SHP77 treated with DMSO at 0.1 percent for 48 hours (cell line): ENCODE data around the gene SIK1.
"Not testable (repeated sequence)": the region's sequence is repeated elsewhere in the genome, so short reads cannot be mapped to it uniquely, and the experiment has no call there.

Experiments
- DNase-seq: peaks from one replicate; lab custom pipeline; 2025; lab: John Stamatoyannopoulos, UW

Gene SIK1

DNA sequence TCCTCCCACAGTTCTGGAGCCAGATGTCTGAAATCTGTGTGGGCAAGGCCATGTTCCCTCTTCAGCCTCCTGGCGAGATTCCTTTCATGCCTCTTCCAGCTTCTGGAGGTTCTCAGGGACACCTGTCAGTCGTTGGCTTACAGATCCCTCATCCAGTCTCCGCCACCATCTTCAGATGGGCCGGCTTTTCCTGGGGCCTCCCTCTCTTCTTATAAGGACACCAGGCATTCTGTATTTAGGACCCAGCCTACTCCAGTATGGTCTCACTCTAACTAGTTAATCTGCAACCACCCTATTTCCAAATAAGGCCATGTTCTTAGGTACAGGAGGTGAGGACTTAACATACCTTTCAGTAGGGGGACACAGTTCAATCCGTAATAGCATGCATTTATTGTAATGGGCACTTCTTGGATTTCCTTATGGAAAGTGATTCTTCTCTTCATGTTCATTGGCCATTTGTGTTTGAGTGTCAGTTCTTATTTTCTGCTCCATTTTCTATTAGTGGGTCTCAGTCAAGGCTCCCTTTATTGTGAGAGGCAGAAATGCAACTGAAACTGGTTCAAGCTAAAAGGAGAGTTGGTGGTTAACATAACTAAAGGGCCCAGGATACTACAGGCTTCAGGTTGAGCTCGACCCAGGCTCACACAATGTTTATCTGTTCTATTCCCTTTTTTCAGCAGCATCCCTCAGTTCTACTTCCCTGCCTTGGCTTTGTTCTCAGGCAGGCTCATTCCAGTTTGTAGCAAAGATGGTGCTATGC lies 12.6 kb upstream of the SIK1 start:
- DNase-seq = not testable (repeated sequence)

DNA sequence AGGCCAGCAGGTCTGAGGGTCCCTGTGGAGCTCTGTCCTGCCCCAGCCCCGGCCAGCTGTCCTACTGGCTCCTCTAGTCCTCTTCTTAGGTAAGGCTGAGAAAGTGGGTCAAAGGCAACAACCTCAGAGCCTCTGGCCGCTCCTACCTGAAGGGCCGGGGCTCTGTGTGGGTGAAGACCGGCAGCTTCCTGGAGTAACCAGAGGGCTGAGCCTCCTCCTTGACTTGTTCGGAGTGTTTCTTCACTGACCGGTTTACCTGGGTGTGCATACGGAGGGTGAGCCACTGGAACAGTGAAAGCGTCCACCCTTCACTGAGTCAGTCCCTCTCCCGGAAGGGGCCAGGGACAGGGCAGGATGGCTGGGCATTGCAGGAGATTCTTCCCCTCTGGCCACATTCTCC lies 9.3 kb upstream of the SIK1 start:
- DNase-seq = not testable (repeated sequence)

DNA sequence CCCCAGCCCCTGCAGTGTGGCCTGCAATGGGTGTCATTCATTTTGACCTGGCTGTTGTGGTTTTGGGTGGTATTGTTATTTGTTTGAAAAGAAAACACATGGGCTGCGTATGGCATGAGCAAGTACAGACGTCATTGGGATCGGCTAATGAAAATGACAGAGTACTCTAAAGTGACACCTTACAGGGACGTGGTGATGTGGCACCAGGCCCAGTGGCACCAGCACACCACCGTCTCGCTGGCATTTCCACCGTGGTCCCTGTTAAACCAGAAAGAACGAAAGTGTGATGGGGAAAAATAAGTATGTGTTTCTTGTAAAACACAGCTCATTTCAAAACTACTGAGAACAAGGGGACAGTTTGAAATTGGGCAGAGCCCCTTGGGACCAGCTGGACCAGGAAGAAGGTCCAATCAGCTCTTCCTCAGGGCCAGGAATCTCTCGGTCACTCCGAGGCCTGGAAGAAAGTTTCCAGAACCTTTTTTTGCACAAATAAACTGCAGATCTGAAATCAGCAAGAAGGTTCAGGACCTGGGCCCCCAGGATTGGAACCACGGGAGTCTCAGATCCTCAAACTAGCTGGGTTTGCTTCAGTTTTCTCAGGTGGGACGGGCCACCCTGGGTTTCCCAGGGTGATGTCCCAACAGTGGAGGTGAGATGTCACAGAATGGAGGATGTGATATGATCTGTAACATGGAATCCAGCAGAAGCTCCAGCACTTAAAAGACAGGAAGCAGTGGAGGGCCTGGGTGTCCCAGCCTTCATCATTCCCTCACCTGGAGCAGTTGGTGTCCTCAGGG lies 6.6 kb upstream of the SIK1 start:
- not testable (repeated sequence) for DNase-seq

DNA sequence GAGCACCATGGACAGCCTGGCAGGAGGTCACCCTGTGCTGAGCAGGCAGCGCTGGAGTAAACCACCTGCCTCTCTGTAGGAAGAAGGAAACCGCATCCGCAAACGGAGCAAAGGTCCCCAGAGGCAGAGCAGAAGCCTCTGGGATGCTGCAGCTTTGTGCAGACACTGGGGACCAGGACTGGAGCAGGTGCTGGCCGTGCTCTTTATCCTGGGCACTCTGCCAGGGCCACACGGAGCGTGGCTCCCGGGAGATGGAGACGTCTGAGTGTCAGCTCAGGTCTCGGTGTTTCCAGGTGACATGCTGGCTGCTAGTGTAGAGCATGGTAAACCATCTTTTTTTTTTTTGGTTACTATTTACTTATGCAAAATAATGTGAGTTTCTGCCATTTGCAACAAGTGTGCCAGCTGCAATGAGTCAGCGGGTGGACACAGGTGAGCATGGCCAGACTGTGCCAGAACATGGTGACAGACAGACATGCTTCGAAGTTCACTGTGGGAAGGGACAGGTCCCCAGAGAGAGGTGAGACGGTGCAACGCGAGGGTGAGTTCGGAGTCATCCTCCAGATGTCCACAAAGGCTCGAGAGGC lies 4.0 kb upstream of the SIK1 start:
- DNase-seq = not testable (repeated sequence)

DNA sequence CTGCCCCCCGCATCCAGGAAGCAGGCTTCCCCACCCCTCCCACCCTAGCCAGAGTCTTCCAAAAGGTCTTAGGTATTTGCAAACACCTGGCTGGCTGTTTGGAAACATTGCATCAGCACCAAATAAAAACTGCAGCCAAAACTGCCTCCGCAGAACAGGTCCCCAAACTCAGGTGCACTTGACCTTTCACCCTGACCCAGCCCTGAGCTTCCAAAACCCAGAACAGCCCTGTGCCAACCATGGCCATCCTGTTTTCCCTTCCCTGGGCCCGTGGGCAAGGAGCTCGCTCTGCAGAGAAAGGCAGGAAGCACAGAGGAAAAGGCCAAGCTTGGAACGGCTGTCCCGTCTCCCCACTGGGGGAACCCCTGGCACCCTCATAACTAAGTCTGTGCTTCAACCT lies 2.0 kb upstream of the SIK1 start:
- DNase-seq = not testable (repeated sequence)

DNA sequence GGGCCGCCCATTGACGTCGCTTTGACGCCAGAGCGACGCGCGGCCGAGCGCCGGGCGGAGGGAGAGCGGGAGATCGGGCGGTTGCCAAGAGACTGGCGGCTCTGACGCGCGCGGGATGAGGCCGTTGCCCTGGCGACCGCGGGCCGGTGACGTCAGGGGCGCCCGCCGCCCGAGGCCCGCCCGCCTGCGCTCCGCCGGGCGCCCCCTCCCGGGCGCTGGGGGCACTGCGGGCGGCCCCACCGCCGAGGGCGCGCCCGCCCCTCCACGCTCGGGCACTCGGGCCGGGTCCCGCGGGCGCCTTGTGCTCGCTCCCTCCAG lies 270 bp upstream of the SIK1 start:
- not testable (repeated sequence) for DNase-seq

DNA sequence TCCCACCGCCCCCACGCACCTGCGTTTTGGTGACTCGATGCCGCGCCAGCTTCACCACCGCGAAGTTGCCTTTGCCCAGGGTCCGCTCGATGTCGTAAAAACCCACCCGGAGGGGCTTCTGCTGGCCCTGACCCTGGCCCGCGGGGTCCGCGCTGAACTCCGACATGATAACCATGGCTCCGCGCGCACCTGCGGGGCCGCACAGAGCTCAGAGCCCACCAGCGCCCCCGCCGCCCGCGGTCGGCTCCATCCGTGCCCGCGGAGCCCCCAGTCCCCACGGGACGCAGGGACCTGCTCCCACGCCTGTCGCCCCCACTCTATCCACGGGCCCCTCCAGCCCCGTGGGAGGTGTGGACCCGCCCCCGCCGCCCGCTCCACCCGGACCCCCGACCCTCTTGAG lies 927 bp downstream of the SIK1 start:
- DNase-seq = not testable (repeated sequence)

DNA sequence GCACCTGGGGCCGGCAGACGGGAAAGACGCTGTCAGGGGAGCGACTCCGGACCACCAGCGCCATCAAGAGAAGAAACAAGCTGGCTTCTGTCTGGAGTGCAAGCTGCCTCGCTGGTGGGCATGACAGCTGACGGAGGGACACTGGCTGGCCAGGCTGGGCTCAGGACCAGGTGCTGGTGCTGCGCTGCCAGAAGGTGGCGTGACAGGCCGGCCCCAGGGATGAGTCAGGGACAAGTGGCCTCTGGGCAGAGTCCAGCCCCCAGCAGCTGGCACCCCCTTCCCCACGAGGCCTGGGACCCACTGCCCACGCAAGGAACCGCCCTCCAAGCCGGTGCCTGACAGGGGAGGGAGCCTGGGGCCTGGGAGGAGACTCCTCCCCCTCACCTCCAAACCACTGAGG lies 7.5 kb downstream of the SIK1 start:
- not testable (repeated sequence) for DNase-seq

DNA sequence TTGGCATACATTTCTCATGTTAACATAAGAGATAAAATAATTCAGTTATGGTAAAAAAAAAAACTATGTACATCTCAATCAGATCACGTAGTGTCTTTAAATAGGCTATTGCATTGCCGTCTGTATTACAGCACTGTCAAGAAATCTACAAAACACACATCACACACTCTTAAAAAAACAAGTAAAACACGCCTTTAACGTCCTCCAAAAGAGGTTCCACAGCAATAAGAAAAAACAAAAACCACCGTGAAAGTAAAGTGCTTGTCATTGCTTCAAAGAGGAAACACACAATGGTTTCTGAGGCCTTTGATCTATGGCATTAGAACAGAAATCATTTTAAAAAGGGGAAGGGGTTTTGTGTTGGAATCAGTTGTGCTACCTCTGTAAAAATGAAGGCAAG lies 12.4 kb downstream of the SIK1 start:
- not testable (repeated sequence) for DNase-seq

DNA sequence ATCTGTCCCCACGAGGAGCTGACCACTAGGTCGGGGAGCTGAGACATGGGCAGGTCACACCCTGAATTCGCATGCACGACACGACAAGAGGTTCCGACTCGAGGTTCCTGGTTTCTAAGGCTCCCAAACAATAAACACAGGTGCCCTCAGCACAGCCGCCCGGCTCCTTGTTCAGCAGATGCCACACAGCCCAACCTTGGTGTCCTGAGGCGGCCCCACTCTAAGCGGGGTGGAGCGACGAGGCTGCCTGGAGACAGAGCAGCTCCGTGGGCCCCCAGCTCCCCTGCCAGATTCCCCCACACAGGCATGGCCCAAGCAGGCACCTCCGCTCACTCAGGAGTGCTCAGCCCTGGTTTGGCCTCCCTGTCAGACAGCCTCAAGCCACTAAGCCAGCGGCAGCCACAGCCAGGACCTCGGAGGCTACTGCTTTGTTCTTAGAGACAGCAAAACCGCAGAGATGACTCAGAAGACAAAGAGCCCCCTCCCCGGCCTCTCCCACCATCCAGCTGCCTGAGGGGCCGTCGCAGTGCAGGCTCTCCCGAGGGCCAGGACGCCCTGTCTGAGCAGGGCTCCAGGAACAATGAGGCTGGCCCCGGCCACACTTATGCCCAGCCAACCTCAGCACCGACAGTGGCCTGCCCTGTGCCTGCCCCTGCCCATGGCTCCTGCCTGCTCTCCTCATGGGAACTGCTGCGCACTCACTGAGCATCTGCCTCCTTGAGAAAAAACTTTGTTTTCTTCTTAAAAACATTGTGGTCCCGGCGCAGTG lies 14.7 kb downstream of the SIK1 start:
- not testable (repeated sequence) for DNase-seq

DNA sequence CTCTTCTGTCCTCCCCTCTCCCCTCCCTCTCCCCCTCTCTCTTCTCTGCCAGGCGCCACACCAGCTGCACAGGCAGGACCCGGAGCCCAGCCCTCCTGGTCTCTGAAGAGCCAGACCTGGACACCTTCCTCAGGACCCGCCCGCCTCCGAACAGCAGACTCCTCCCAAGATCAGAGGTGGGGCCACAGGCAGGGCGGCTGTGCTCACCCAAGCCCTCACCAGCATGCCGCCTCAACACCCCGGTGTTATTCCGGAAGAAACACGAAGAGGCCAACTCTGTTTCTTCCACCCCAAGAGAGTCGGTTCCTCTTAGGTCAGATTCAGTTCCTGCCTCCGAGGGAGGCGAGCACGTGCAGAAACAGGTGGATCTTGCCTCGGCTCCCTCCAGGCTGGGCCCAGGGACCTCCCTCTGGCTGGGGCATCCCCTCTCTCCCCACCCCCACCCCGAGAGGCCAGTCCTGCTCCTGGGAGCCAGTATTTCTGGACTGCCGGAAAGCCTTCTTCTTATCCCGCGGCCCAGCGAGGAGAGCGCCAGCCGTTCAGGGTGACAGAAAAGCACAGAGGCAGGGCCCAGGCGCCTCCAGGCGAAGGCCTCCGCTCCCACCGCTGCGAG lies 16.4 kb downstream of the SIK1 start:
- not testable (repeated sequence) for DNase-seq

DNA sequence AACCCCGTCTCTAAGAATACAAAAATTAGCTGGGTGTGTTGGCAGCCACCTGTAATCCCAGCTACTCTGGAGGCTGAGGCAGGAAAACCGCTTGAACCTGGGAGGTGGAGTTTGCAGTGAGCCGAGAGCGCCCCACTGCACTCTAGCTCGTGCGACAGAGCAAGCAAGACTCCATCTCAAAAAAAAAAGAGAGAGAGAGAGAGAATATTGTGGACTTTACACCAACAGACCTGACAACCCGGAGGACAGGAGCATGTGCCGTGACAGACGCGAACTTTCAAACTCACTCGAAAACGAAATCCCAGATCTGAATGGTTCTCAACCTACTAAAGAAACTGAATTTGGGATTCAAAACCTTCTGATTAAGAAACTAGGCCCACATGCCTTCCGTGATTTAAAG lies 19.8 kb downstream of the SIK1 start:
- not testable (repeated sequence) for DNase-seq

DNA sequence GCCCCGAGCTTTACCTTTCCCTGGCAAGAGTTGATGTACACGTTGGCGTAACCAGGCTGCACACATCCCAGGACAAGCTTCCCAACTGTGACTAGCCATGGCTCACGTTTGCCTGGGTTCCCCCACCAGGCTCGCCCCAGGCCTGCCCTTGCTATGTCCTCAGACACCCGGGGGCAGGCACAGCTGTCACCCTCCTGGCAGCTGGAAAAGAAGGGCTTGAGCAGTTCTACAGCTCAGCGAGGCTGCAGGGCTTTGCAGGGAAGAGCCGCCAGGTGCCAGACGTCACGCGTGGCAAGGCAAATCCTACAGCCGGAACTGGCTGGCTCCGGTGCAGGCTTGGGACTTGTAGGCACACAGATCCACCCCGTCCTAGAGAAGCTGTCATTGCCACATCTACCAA lies 22.5 kb downstream of the SIK1 start:
- DNase-seq = not testable (repeated sequence)

DNA sequence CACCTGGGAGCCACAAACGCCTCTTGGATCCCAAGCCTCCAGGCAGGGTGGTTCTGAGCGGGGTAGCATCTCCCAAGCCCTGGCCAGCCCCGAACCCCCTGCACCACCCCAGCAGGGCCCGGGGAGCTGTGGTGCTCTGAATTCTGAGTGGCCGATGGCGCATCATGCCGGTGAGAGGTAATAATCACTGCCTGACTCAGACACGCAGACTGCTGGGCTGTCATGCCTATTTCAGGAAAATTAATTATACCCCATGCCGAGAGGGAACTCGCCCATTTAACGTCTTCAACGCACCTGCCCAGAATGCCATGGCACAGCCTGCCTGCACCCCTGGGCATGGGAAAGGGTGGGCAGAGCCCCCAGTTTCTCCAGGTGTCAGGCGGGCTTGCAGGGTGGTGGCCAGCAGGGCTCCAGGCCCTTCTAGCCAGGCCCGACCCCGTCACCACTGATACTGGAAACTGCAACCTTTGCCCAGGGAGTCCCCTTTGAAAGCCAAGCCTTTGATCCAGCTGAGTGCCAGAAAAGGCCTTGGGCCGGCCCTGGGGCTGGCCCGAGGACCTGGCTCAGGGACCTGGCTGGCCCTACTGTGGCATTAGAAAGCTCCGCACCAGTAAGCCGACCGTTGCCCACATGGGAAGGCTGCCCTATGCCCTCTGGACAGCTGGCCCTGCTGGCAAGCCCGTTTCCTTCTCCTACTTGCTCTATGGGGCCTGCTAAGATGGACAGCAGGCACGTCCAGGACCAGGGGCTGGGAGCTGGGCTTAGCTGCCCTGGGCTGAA lies 23.1 kb downstream of the SIK1 start:
- DNase-seq = not testable (repeated sequence)

DNA sequence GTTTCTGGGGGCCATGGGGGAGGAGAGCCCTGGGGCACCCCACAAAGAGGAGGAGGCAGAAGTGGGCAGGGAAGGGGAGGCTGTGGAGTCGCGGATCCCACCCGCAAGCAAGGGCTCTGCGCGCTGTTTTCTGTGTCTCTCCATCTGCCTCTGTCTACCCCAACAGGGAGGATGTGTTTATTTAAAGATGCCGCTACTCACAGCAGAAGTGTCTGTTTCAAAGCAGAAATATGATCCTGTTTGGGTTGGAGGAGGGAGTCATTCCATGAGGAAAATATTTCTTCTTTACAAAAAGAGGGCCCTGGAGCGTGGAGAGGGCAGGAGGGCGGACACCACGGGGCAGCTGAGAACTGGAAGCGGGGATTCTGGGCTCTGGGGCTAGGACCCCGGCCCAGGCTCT lies 25.8 kb downstream of the SIK1 start:
- not testable (repeated sequence) for DNase-seq

DNA sequence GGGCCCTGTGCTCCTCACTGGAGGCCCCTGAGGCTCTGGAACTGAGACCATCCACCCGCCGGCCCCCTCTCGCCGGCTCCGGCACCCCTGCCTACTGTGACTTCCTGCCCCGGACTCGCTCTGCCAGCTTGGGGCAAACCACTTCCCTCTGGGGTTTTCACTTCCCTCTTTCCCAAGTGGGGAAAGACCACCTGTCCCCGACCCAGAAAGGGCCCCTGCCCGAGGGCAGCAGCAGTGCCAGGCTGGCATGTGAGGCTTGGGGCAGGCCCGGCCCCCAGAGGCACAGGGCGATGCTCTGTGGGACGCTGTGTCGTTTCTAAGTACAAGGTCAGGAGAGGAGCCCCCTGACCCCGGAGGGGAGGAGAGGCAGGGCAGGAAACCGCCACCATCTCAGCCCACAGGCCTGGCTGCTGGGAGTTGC lies 27.3 kb downstream of the SIK1 start:
- DNase-seq = not testable (repeated sequence)

DNA sequence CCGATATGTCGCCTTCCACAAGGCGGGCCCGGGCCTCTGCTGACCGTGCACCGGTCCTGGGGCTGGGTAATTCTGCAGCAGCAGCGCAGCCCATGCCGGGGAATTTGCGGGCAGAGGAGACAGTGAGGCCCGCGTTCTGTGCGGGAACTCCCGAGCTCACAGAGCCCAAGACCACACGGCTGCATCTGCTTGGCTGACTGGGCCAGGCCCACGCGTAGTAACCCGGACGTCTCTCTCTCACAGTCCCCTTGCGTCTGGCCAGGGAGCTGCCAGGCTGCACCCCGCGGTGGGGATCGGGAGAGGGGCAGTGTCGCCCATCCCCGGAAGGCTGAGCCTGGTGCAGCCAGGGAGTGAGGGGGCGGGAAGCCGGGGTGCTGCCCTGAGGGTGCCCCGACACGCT lies 27.8 kb downstream of the SIK1 start:
- DNase-seq = not testable (repeated sequence)

DNA sequence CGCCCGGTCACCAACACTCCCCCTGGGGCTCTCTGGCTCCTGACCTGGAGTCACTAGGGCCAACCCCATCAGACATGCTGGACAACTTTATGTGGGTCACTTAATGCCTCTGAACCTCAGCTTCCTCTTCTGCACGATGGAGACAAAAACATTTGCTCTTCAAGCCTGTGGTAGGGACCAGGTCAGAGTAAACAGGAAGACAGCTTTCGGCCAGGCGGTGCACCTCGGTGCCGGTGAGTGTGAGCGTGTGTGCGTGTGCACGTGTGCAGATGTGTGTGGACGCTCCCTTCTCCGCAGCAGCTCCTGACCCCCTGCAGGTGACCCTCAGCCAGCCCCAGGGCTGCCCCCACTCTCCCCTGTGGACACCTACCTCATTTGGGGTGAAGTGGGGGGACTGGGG lies 28.4 kb downstream of the SIK1 start:
- DNase-seq = not testable (repeated sequence)

DNA sequence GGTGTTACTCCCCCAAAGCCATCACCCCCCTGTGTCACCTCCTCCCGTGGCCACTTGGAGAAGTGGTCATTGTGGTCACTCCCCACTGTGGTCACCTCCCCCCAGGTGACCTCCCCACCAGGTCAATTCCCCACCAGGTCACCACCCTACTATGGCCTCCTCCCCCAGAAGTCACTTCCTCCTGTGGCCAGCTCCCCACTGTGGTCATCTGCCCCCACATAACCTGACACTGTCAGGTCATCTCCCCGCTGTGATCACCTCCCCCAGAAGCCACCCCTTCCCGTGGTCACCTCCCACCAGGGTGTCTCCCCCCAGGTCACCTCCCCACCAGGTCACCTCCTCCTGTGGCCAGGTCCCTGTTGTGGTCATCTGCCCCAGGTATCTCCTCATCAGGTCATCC lies 28.9 kb downstream of the SIK1 start:
- DNase-seq = not testable (repeated sequence)

DNA sequence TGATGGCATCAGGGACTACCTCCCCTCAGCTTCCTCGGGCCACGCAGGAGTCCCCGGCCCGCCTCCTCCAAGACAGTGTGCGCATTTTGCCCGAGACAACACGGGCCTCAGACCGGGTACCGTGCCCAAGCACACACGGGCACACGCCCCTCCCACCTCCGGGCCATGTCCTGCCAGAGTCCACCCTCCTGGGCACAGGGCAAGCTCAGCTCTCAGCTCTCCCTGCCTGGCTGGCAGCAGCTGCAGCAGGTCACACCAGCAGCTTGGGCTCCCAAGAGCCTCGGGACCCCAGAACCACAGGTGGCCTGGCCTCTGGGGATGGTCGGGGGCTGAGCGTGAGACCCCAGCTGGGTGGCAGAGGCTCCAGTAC lies 29.5 kb downstream of the SIK1 start:
- not testable (repeated sequence) for DNase-seq
